NCI-H748 treated with DMSO at 0.1 percent for 48 hours (cell line): ENCODE measurements around the gene NCBP2.

Experiments used
- DNase-seq: peaks from one replicate; lab custom pipeline; 2025; lab: John Stamatoyannopoulos, UW

The NCBP2 gene

GRCh38 chr3:196941729-196942225 lies 551 bp downstream of the NCBP2 start:
- no peak for DNase-seq

- no peak for DNase-seq
Observed at GRCh38 chr3:196938576-196938975, 3.8 kb downstream of the NCBP2 start.

GRCh38 chr3:196938124-196938523 lies 4.2 kb downstream of the NCBP2 start:
- no peak for DNase-seq

- no peak for DNase-seq
Observed at GRCh38 chr3:196936288-196936687, 6.0 kb downstream of the NCBP2 start.

DNA sequence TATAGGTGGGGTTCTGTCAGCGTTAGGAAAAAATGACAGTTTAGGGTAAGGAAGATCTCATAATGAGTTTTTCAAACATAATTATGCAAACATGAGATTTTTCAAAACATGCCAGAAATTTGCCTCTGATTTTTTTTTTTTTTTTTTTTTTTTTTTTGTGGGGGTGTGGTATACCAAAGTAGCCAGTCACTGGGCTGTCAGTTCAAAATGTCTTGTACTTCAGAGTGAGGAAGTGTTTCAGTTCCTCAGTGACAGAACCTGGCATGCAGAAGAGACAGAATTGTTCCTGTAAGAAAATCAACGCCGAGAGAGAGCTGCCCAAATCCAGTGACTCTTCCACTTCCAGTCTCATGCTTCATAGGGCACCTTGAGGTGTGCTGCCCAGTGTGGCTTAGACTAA lies 9.7 kb downstream of the NCBP2 start:
- DNase-seq = no peak

DNA sequence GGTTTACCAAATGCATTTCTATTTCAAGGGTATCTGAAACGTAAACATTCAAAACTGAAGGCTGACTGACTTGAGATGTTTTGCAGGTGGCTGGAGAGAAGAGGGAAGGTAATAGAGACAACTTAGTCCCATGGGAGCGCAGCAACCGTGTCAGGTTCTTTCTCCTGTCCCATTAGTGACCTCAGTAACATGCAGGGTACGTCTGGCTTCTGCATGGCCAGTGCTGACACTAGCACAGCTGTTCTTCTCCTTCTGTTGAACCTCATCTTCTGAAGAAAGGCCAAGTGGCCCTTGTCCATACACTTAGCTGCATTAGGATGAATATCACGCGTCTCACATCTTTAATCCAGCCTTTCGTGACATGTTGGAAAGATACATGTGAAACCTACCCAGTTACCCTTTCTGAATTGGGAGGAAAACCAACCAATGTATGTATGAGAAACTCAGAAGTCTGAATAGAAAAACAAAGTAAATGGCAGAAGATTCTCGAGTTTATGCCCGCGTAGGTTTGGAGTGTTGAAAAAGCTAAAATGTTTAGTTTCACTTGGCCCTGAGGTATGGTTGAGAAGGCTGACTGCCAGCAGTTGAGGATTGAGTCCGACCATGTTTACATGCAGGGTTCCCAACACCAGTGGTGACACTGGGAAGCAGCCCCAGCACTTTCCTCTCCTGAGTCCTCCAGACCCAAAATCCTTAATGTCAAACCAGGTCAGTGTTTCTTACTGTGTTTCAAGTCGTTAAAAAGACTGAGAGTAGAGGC lies 10.3 kb downstream of the NCBP2 start:
- DNase-seq = no peak

- DNase-seq = no peak
Observed at GRCh38 chr3:196931157-196931556, 11.2 kb downstream of the NCBP2 start.

DNA sequence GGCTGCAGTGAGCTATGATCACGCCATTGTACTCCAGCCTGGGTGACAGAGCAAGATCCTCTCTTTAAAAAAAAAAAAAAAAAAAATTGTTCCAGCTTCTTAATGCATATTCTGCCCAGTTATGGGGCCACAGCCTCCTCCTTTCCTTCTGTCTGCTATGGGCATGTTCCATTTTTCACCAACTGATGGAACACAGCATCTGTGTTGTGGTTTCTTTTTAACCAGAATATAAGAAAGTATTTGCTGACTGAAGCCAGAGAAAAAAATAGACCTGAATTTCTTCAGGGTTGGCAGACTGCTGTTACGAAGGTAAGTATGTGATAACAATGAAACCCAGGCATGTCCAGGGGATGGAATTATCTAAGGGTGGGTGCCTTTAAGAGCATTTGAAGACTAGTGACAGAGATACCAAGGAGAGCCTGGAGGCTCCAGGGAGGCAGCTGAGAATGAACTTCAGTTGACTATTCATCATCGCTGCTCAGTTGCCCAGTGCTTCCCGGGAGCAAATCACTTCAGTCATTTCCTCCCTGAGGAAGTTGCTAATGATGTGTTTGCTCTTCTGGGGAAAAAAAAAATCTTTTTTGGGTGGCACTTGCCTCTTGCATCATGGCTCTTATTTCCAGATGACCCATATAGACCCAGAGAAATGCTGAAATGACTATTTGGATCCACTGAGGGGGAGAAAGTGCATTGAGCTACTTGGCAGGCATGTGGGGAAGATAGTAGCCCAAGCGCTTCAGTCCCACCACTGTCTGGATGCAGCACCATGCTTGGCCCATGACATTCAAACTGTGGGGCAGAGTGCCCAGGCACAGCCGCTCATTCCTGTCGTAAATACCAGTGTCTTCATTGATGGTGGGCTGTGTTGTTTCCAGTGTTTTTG lies 14.5 kb downstream of the NCBP2 start:
- no peak for DNase-seq

GRCh38 chr3:196920733-196921132 lies 21.6 kb downstream of the NCBP2 start:
- no peak for DNase-seq

GRCh38 chr3:196918968-196919367 lies 23.4 kb downstream of the NCBP2 start:
- no peak for DNase-seq

GRCh38 chr3:196916995-196917394 lies 25.3 kb downstream of the NCBP2 start:
- no peak for DNase-seq

- DNase-seq = no peak
Observed at GRCh38 chr3:196916221-196916620, 26.1 kb downstream of the NCBP2 start.

GRCh38 chr3:196915375-196915774 lies 27.0 kb downstream of the NCBP2 start:
- DNase-seq = no peak

- DNase-seq = no peak
Observed at GRCh38 chr3:196914866-196915265, 27.5 kb downstream of the NCBP2 start.

GRCh38 chr3:196903740-196904139 lies 38.6 kb downstream of the NCBP2 start:
- no peak for DNase-seq

GRCh38 chr3:196902296-196902695 lies 40.0 kb downstream of the NCBP2 start:
- DNase-seq = no peak

DNA sequence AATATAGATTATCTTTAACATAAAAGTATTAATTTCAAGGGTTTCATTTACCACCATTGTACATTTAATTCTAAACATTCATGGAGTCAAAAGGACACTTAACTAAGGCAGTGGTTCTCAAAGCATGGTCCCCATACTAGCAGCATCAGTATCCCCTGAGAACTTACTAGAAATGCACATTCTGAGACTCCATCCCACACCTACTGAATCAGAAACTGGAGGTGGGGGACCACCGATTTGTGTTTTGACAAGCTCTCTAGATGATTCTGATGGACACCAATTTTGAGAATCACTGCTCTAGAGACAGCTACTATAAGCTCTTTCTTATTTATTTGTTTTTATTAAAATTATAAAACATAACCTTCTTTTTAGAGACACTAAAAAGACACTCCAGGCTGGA lies 40.6 kb downstream of the NCBP2 start:
- no peak for DNase-seq

GRCh38 chr3:196896229-196896628 lies 46.1 kb downstream of the NCBP2 start:
- no peak for DNase-seq

DNA sequence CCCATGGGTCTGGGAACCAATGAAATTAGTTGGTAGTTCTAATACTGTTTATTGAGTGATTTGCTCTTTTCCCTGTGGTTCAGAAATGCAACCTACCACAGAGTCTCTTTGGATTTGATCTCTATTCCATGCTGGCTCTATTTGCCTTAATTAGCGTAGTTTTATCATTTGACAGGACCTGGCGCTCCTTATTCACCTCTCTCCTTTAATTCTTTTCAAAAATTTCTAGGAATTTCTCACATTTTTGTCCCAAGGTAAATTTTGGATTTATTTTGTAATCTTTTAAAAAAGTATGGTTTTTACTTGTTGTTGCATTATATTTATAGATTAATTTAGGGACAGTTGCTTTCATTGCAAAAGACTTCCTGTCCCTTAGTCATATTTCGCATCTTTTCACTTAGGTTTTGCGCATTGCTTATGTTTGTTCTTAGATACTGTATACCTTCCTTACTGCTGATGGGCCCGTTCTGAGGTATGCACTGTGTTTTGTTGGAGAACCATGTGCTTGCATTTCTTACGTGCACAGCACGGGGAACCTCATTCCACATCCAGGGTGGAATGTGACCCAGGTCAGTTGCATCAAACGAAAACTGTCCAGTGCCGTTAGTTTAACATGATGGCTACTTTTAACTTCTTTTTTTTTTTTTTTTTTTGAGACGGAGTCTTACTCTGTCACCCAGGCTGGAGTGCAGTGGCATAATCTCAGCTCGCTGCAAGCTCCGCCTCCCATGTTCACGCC lies 47.6 kb downstream of the NCBP2 start:
- DNase-seq = no peak

DNA sequence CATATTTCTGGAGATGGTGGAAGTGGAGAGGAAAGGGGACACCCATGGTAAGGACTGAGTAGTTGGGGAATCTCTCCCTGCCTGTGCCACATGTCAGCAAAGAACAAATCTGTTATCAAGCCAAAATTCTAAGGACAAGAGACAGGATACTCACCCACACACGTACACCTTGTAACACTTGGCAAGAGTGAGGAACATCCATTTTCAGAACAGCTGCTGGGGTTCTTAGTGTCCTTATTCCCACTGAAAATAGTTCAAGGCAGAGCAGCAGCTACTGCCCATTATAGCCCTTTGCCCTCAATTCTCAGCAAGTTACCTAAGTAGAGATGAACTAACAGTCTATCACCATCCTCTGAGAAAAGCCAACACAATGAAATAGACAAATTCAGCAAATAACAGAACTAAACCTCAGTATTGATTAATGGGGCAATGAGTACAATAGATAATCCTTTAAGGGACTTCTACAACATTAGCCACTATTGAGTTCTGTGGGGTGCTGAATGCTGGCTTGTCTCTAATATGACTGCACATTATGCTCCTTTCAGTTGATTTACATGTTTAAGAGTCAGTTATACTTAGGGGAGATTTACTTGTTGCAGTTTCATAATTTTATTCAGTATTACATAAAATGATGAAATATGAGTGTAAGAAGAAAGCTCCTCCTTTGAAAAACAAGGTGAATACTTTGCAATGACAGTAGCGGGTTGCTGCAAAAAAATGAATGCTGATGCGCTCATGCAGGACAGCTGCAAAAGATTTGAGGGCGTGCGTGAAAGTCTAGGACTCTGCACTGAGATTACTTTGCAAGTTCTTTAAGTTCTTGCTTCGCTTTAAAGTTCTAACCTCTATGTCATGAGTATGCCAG lies 52.3 kb downstream of the NCBP2 start:
- no peak for DNase-seq

- DNase-seq = no peak
Observed at GRCh38 chr3:196886144-196886543, 56.2 kb downstream of the NCBP2 start.
